ENCODE results near the gene ATXN3.

DNA sequence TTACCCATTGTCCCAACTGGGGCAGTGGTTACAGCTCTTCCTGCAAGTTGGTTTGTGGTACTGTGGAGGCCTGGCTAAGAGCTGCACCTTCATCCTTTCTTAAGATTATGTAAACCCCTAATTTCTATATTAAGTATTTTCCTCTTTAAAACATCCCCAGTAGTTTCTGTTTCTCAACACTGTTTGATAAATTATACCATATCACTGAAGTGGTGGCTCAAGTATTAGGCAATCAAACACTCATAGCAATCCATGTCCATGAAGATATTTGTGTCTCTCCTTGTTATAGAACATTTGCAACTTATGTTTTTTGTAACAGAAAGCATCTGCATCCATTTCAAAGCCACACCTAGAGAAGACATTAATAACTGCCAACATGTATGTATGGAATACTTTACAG is 31.8 kb downstream of the ATXN3 start:
- TF ChIP-seq CTCF (IDR thresholded peaks at IDR 0.05) = no peak
- no peak for TF ChIP-seq POLR2A (IDR thresholded peaks at IDR 0.05)
